GM19438 (cell line): Measurements from ENCODE around the gene KCTD18.

Experiments
- ATAC-seq: cut with Tn5 transposase; IDR thresholded peaks from one replicate; pipeline ENCODE4 v1.9.1; 2021; ENCODE audit warnings: low read depth; ENCODE audit not compliant: unreplicated experiment

The KCTD18 gene

GRCh38 chr2:200509612-200510433, at the start of gene KCTD18:
Gene KCTD18 (minus strand): TSS chr2:200510068. CDS start chr2:200507016, 3,052 bp downstream.
- peak; percentile 97 for ATAC-seq

- ATAC-seq: no peak
Observed at GRCh38 chr2:200540793-200541192, 30.9 kb upstream of the KCTD18 start.

- ATAC-seq: no peak
Observed at GRCh38 chr2:200538139-200538538, 28.3 kb upstream of the KCTD18 start.

GRCh38 chr2:200534572-200534971, 24.7 kb upstream of the KCTD18 start:
- no peak for ATAC-seq

GRCh38 chr2:200533754-200534153, 23.9 kb upstream of the KCTD18 start:
- no peak for ATAC-seq

- no peak for ATAC-seq
Observed at GRCh38 chr2:200528228-200528627, 18.4 kb upstream of the KCTD18 start.

- peak; percentile 99 for ATAC-seq
Observed at GRCh38 chr2:200525882-200526651, 16.2 kb upstream of the KCTD18 start, which contains the start of gene SGO2. Gene SGO2 (plus strand): TSS chr2:200526207. CDS start chr2:200532976, 6,769 bp downstream.

GRCh38 chr2:200525551-200525881, 15.6 kb upstream of the KCTD18 start:
- no peak for ATAC-seq

- no peak for ATAC-seq
Observed at GRCh38 chr2:200525066-200525465, 15.2 kb upstream of the KCTD18 start.

- no peak for ATAC-seq
Observed at GRCh38 chr2:200523604-200524003, 13.7 kb upstream of the KCTD18 start.

- ATAC-seq: no peak
Observed at GRCh38 chr2:200523158-200523557, 13.3 kb upstream of the KCTD18 start.

- ATAC-seq: no peak
Observed at GRCh38 chr2:200515155-200515554, 5.3 kb upstream of the KCTD18 start.

- peak; percentile 20 for ATAC-seq
Observed at GRCh38 chr2:200509235-200509611, 645 bp downstream of the KCTD18 start.

- no peak for ATAC-seq
Observed at GRCh38 chr2:200507179-200507578, 2.7 kb downstream of the KCTD18 start.

GRCh38 chr2:200506679-200507078, 3.2 kb downstream of the KCTD18 start:
- ATAC-seq: no peak

- no peak for ATAC-seq
Observed at GRCh38 chr2:200502196-200502595, 7.7 kb downstream of the KCTD18 start.

GRCh38 chr2:200498402-200499162, 11.3 kb downstream of the KCTD18 start:
- ATAC-seq: no peak

GRCh38 chr2:200496696-200497095, 13.2 kb downstream of the KCTD18 start:
- ATAC-seq: no peak

- no peak for ATAC-seq
Observed at GRCh38 chr2:200494048-200494447, 15.8 kb downstream of the KCTD18 start.

- no peak for ATAC-seq
Observed at GRCh38 chr2:200492656-200493055, 17.2 kb downstream of the KCTD18 start.

- no peak for ATAC-seq
Observed at GRCh38 chr2:200490001-200490400, 19.9 kb downstream of the KCTD18 start.
